K562 (cell line): ENCODE data around the gene SYNE1.

Source experiments
- BRD4 ChIP-seq: fragments of 200-600 bp; sonication (generic); IDR thresholded peaks from 2 replicates; pipeline ENCODE4 v1.6.1; 2017; ENCODE audit warnings: inconsistent platforms
- SMARCC2 ChIP-seq: fragments of 450-650 bp; IDR thresholded peaks from 2 replicates; pipeline ENCODE4 v1.6.1; 2017; ENCODE audit warnings: antibody characterized with exemption, moderate library complexity, mild to moderate bottlenecking, low read depth
- TF ChIP-seq, protein P1 (sequence below): fragments of 450-650 bp; IDR thresholded peaks from one replicate; pipeline ENCODE4 v1.6.1; 2018; ENCODE audit warnings: mild to moderate bottlenecking, moderate library complexity; ENCODE audit not compliant: partially characterized antibody

DNA sequence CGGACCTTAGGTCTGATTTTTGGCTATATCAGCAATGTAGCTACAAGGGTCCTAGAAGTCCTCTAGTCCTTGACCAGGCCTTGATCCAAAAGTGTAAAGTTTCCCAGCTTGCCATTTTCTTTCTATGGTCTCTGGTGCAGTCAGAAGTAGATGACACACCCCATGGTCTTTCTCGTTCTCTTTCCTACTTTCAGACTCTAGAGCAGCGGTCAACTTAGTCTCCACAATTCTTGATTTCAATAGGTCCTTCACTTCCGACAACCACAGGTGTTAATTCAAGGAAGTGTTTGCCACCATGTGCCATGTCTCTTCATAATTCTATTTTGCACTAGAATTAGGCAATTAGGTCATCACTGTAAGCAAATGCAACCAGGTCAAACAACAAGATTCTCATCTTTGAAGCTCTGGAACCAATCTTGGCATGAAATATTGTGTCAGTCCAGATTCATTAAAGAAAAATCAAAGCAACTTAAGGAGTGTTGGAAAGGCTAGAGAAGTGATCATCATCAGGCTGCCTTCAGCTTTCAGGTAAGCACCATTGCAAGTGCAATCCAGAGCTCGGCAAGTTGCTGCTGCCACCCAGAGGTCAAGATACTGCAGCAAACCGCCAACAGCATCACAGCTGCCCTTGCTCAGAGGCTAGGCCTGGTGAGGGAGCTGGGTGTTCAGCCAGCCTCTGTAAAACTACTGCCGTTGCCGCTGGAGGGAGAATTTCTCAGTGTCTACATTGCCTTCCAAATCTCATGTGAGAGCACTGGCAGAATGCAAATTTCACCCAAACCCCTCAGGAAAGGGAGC lies 5.6 kb upstream of the SYNE1 start:
- TF ChIP-seq, protein P1, sequence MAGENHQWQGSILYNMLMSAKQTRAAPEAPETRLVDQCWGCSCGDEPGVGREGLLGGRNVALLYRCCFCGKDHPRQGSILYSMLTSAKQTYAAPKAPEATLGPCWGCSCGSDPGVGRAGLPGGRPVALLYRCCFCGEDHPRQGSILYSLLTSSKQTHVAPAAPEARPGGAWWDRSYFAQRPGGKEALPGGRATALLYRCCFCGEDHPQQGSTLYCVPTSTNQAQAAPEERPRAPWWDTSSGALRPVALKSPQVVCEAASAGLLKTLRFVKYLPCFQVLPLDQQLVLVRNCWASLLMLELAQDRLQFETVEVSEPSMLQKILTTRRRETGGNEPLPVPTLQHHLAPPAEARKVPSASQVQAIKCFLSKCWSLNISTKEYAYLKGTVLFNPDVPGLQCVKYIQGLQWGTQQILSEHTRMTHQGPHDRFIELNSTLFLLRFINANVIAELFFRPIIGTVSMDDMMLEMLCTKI: no peak
- TF ChIP-seq SMARCC2 (no peak), BRD4 (no peak)
